GM23248 (cell line): ENCODE measurements around the gene FBP1.

Source experiments
- EZH2 ChIP-seq: fragments of 200-600 bp; sonication (generic); IDR thresholded peaks from 2 replicates; pipeline ENCODE4 v1.6.1; 2018; ENCODE audit warnings: antibody characterized with exemption, mild to moderate bottlenecking; ENCODE audit not compliant: insufficient read depth, poor library complexity, severe bottlenecking
- EZH2phosphoT487 ChIP-seq: fragments of 200-600 bp; sonication (generic); IDR thresholded peaks from 2 replicates; pipeline ENCODE4 v1.6.1; 2018; ENCODE audit warnings: antibody characterized with exemption, moderate library complexity, mild to moderate bottlenecking, low read depth; ENCODE audit not compliant: insufficient read depth

DNA sequence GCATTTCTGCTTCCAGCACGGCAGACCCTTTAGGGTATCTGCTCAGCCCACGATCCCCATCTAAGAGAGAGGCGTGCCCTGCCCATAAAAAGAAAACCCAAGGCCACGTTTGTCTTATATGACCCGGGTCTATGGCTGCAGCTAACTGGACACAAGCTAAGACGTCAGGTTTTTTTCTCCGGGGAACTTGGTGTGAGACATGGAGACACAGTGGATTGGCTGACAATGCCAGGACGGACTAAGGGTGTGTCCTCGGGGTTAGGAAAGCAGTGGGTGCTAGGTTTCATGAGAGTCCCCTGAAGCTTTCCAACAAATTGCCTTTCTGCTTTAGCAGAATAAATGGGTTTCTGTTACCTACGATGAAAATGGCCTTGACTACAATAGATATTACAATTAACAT is 38.6 kb downstream of the FBP1 start:
- TF ChIP-seq EZH2 = no peak
- no peak for TF ChIP-seq EZH2phosphoT487
